Left lung (tissue), 10 donors: ENCODE results near the gene ZFHX3. TPM values are rescaled to one million over a fixed set of nuclear protein-coding genes. Genes with fewer than 3 reads are reported as not detected.

Source experiments
- ATAC-seq: fragments of 200-7000 bp; cut with Tn5 transposase; one replicate; pipeline ENCODE4 v1.9.1; 2020; ENCODE audit warnings: moderate library complexity
- DNase-seq, 4 donors: peaks; one replicate each; pipeline ENCODE4 v3.0.0-alpha.2; 2013 to 2020
- H3K27ac ChIP-seq, 2 donors: fragments of 200-600 bp; sonication (generic) in 1 of 2; one replicate each; pipeline versions ENCODE4 v1.5.0 to v1.8.0; 2020 to 2021
- H3K27me3 ChIP-seq, 2 donors: fragments of 200-600 bp; sonication (generic) in 1 of 2; one replicate each; pipeline versions ENCODE4 v1.5.0 to v1.8.0; 2020 to 2021
- H3K36me3 ChIP-seq, 2 donors: fragments of 200-600 bp; sonication (generic) in 1 of 2; one replicate each; pipeline versions ENCODE4 v1.5.0 to v1.8.0; 2020 to 2021
- H3K4me1 ChIP-seq, 2 donors: fragments of 200-600 bp; one replicate each; pipeline ENCODE4 v1.8.0; 2021
- H3K4me3 ChIP-seq, 2 donors: fragments of 200-600 bp; sonication (generic) in 1 of 2; one replicate each; pipeline versions ENCODE4 v1.5.0 to v1.8.0; 2020 to 2021; ENCODE audit warnings: mild to moderate bottlenecking in 1 of 2
- H3K9me3 ChIP-seq, 2 donors: fragments of 200-600 bp; sonication (generic) in 1 of 2; one replicate each; pipeline versions ENCODE4 v1.5.0 to v1.8.0; 2020 to 2021
- CTCF ChIP-seq, 2 donors: fragments of 200-600 bp; sonication (generic) in 1 of 2; IDR thresholded peaks; one replicate each; pipeline versions ENCODE4 v1.5.0 to v1.8.0; 2021; ENCODE audit warnings: antibody characterized with exemption in 2 of 2
- intact Hi-C, 2 donors: fragments of 100-400 bp; cut with DNase I; formaldehyde crosslinking; loops; one replicate each; pipeline versions ENCODE4 v1.11.2 to v1.14.2; 2022
- polyA plus RNA-seq, 6 donors: library from polyadenylated mRNA; unstranded; fragments of 120-200 nt; gene quantifications; one replicate each; pipeline ENCODE4 v1.2.1, GENCODE V29; 2013; ENCODE audit not compliant: insufficient read length in 6 of 6
- total RNA-seq, 2 donors: library from RNA; stranded (reverse); fragmentation: NEBNext Ultra II Directional; extraction: Animal tissue kit (Norgen Biotek cat#: 25700); gene quantifications; one replicate each; pipeline ENCODE4 v1.2.1, GENCODE V29; 2021
- donor health status: DM: no; HTN: yes; CAD: no.
- donor health status: DM: no; HTN: no; CAD: no.

The ZFHX3 gene
- total and polyA plus RNA-seq, 8 donors = 21.4 to 34.7 (median 32.2) TPM

GRCh38 chr16:73064212-73064993 lies 16.5 kb upstream of the ZFHX3 start:
- H3K27me3 ChIP-seq = peaks cover 14 to 83% of the 10 kb centered on the region in 2 donors
- H3K4me1 ChIP-seq = peaks cover 27 to 61% of the 10 kb centered on the region in 2 donors
- peak overlapping the region in 1 of 2 donors; percentile 25 for H3K4me3 ChIP-seq
- H3K36me3 ChIP-seq = no peaks in the 10 kb centered on the region
- DNase-seq (peak in 2 of 4 donors; percentile 54 to 73), ATAC-seq (peak; percentile 3)
- H3K27ac ChIP-seq = peak overlapping the region; percentile 46 to 58
- intact Hi-C loops = loop anchor here in 1 of 2 donors (10.0 kb wide), 2 partner anchors 100 to 230 kb away; no protein-coding TSS in a partner anchor
- no peak for TF ChIP-seq CTCF (IDR thresholded peaks at IDR 0.05)
- no peaks in the 10 kb centered on the region for H3K9me3 ChIP-seq

GRCh38 chr16:73063854-73064211 lies 15.9 kb upstream of the ZFHX3 start:
- Histone ChIP-seq H3K4me1 (peaks cover 25 to 55% of the 10 kb centered on the region in 2 donors), H3K4me3 (peak overlapping the region in 1 of 2 donors; percentile 25), H3K27me3 (peaks cover 14 to 86% of the 10 kb centered on the region in 2 donors), H3K9me3 (no peaks in the 10 kb centered on the region), H3K36me3 (no peaks in the 10 kb centered on the region), H3K27ac (peak overlapping the region; percentile 46 to 58)
- no peak for TF ChIP-seq CTCF (IDR thresholded peaks at IDR 0.05)
- intact Hi-C loops = loop anchor here in 1 of 2 donors (10.0 kb wide), 2 partner anchors 101 to 229 kb away; no protein-coding TSS in a partner anchor
- no peak for ATAC-seq
- DNase-seq = no peak

- no peak for DNase-seq
- Histone ChIP-seq H3K9me3 (no peaks in the 10 kb centered on the region), H3K27ac (peak overlapping the region in 1 of 2 donors; percentile 46), H3K36me3 (no peaks in the 10 kb centered on the region), H3K4me3 (peak overlapping the region in 1 of 2 donors; percentile 13), H3K4me1 (peaks cover 18 to 47% of the 10 kb centered on the region in 2 donors), H3K27me3 (peaks cover 14 to 88% of the 10 kb centered on the region in 2 donors)
- intact Hi-C loops = loop anchor here in 1 of 2 donors (10.0 kb wide), 2 partner anchors 102 to 228 kb away; no protein-coding TSS in a partner anchor
- no peak for ATAC-seq
- TF ChIP-seq CTCF (IDR thresholded peaks at IDR 0.05) = no peak
Measured at GRCh38 chr16:73062743-73063733, 15.1 kb upstream of the ZFHX3 start.

GRCh38 chr16:73062001-73062616 lies 14.2 kb upstream of the ZFHX3 start:
- Histone ChIP-seq H3K4me1 (peaks cover 14 to 42% of the 10 kb centered on the region in 2 donors), H3K27ac (no peak overlapping the region), H3K9me3 (no peaks in the 10 kb centered on the region), H3K36me3 (no peaks in the 10 kb centered on the region), H3K4me3 (no peak overlapping the region), H3K27me3 (peaks cover 14 to 88% of the 10 kb centered on the region in 2 donors)
- no peak for TF ChIP-seq CTCF (IDR thresholded peaks at IDR 0.05)
- ATAC-seq = no peak
- intact Hi-C loops = loop anchor here in 1 of 2 donors (10.0 kb wide), 2 partner anchors 103 to 227 kb away; no protein-coding TSS in a partner anchor
- no peak for DNase-seq
